IPS-18a (cell line): Measurements from ENCODE around the gene TKFC.

ENCODE experiments used
- H3K27ac ChIP-seq: one replicate; pipeline ENCODE4 v1.5.1; 2013; ENCODE audit warnings: low read length
- H3K27me3 ChIP-seq: one replicate; pipeline ENCODE4 v1.6.1; 2013; ENCODE audit warnings: mild to moderate bottlenecking, low read length; ENCODE audit not compliant: control insufficient read depth, insufficient read depth
- H3K36me3 ChIP-seq: one replicate; pipeline ENCODE4 v1.6.1; 2013; ENCODE audit warnings: low read depth, low read length; ENCODE audit not compliant: control insufficient read depth
- H3K4me1 ChIP-seq: one replicate; pipeline ENCODE4 v1.6.1; 2013; ENCODE audit warnings: low read depth, low read length; ENCODE audit not compliant: control insufficient read depth
- H3K4me3 ChIP-seq: one replicate; pipeline ENCODE4 v1.5.1; 2013; ENCODE audit warnings: low read length
- H3K9ac ChIP-seq: one replicate; pipeline ENCODE4 v1.6.1; 2013; ENCODE audit warnings: mild to moderate bottlenecking, low read length, moderate library complexity
- H3K9me3 ChIP-seq: one replicate; pipeline ENCODE4 v1.6.1; 2013; ENCODE audit warnings: low read depth, low read length; ENCODE audit not compliant: control insufficient read depth

The TKFC gene, protein sequence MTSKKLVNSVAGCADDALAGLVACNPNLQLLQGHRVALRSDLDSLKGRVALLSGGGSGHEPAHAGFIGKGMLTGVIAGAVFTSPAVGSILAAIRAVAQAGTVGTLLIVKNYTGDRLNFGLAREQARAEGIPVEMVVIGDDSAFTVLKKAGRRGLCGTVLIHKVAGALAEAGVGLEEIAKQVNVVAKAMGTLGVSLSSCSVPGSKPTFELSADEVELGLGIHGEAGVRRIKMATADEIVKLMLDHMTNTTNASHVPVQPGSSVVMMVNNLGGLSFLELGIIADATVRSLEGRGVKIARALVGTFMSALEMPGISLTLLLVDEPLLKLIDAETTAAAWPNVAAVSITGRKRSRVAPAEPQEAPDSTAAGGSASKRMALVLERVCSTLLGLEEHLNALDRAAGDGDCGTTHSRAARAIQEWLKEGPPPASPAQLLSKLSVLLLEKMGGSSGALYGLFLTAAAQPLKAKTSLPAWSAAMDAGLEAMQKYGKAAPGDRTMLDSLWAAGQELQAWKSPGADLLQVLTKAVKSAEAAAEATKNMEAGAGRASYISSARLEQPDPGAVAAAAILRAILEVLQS

GRCh38 chr11:61332797-61333549 lies at the start of gene TKFC, which contains the start of gene DDB1:
Gene TKFC, plus strand, starts transcription at chr11:61333228. Its CDS starts 1,501 bp downstream, at chr11:61334729.
Gene DDB1, minus strand, starts transcription at chr11:61333105. Its CDS starts 137 bp downstream, at chr11:61332968.
- H3K36me3 ChIP-seq, result peaks cover 22% of the 10 kb centered on the region
- peaks cover 12% of the 10 kb centered on the region for H3K4me1 ChIP-seq

GRCh38 chr11:61283613-61284012 lies 49.4 kb upstream of the TKFC start:
- Histone ChIP-seq H3K27me3 (peaks cover 18% of the 10 kb centered on the region), H3K9me3 (no peaks in the 10 kb centered on the region), H3K36me3 (peaks cover 2% of the 10 kb centered on the region), H3K27ac (no peak overlapping the region), H3K9ac (no peak overlapping the region), H3K4me1 (peaks cover 7% of the 10 kb centered on the region), H3K4me3 (no peak overlapping the region)

More at GRCh38 chr11:61332797-61333549, at the start of gene TKFC, which contains the start of gene DDB1:
- Histone ChIP-seq H3K9ac (peak within 1 kb of the TSS; percentile 94), H3K4me3 (peak within 1 kb of the TSS; percentile 79), H3K27ac (peak within 1 kb of the TSS; percentile 89), H3K27me3 (no peaks in the 10 kb centered on the region), H3K9me3 (no peaks in the 10 kb centered on the region)

GRCh38 chr11:61287338-61287977 lies 45.6 kb upstream of the TKFC start:
- Histone ChIP-seq H3K27me3 (peaks cover 4% of the 10 kb centered on the region), H3K4me3 (no peak overlapping the region), H3K27ac (no peak overlapping the region), H3K4me1 (no peaks in the 10 kb centered on the region), H3K9ac (no peak overlapping the region), H3K36me3 (peaks cover 2% of the 10 kb centered on the region), H3K9me3 (no peaks in the 10 kb centered on the region)

DNA sequence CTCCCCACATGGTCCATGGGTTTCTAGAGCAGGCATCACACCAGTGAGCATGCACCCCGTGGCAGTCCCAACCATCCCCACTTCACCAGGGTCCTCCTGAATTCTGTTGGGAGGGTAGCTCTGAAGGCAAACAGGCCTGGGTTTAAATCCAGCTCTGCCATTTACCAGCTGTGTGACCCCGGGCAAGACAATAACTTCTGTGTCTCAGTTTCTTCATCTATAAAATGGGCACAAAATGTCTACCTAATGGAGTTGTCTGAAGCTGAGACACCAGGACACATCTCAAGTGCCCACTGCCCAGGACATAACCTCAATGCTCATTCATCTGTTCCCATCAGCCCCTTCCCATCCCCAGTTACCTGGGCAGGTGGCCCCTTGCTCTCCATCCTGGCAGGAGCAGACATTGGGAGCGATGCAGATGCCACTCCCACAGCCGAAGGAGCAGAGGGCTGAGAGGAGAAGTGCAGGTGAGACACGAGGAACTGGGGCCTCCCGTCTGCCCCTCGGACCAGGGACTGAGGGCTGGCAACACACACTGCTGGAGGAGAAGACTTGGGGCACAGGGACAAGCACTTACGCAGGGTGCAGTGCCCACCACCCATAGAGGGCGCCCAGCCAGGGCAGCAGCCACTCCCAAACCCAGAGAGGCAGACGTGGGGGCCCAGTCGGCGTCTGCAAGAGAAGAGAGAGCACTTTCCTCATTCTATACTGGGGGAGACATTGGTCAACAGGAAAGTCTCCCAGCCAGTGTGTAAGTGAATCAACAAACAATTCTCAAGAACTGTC lies 41.9 kb upstream of the TKFC start:
- H3K9ac ChIP-seq, result no peak overlapping the region

DNA sequence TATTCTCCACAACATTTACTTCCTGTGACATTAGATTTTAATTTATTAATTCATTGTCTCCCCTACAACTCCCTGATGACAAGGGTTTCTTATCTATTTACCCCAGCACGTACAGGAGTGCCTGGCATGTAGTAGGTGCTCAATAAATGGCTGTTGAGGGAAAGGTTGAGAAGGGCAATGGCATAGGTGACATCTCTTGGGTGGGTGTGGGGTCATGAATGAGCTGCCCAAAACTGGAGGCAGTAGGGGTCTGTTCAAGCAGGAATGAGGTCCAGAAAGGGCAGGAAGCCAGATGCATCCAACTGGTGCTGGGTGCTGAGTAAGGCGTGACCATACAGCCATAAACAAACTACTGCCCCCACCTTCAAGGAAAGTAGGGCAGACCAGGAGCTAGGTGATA lies 40.7 kb upstream of the TKFC start:
- Histone ChIP-seq H3K27ac (no peak overlapping the region), H3K36me3 (no peaks in the 10 kb centered on the region), H3K4me1 (peaks cover 8% of the 10 kb centered on the region), H3K9ac (no peak overlapping the region), H3K9me3 (no peaks in the 10 kb centered on the region), H3K27me3 (peaks cover 27% of the 10 kb centered on the region), H3K4me3 (no peak overlapping the region)

More for the DNA sequence above, 41.9 kb upstream of the TKFC start:
- no peaks in the 10 kb centered on the region for H3K9me3 ChIP-seq
- H3K27me3 ChIP-seq, result peaks cover 27% of the 10 kb centered on the region
- peaks cover 8% of the 10 kb centered on the region for H3K4me1 ChIP-seq
- no peak overlapping the region for H3K27ac ChIP-seq
- peaks cover under 1% of the 10 kb centered on the region for H3K36me3 ChIP-seq
- no peak overlapping the region for H3K4me3 ChIP-seq

DNA sequence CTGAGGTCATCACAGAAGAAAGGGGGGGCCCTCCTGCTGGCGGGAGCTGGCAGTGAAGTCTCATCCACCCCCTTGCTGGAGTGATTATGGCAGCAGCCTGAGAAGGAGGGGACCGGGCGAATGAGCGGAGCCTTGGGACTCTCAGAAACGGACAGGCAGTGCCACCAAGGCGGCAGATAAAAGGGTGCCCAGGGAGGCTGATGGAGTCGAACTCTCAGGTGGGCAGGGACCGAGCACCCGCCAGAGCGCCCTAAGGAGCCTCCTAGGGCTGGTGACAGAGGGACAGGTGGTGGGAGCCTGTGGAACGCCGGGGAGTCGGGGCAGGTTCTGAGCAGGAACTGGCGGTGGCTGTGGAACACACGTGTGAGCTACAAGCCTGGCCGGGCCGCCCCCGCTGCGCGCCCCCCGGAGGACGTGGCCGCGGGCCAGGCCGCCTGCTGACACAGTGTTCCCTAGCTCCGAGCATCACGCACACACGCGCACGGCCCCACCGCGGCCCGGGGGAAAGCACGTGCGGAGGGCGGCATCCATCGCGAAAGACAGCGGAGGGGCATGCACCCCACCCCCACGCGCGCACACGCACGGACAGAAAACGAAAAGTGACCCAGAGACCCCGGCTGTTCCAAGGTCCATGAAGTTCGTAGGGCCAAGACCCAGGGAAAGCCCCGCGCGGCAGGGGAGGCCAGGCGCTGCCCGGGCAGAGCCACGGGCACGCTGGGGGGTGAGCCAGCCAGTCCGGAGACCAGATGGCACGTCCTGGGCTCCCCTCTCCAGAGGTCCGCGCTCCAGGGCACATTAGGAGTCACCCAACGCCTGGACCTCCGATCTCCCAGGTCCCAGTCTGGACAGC lies 38.9 kb upstream of the TKFC start:
- peak overlapping the region; percentile 69 for H3K4me3 ChIP-seq
- peak overlapping the region; percentile 64 for H3K9ac ChIP-seq
- H3K27ac ChIP-seq, result no peak overlapping the region

DNA sequence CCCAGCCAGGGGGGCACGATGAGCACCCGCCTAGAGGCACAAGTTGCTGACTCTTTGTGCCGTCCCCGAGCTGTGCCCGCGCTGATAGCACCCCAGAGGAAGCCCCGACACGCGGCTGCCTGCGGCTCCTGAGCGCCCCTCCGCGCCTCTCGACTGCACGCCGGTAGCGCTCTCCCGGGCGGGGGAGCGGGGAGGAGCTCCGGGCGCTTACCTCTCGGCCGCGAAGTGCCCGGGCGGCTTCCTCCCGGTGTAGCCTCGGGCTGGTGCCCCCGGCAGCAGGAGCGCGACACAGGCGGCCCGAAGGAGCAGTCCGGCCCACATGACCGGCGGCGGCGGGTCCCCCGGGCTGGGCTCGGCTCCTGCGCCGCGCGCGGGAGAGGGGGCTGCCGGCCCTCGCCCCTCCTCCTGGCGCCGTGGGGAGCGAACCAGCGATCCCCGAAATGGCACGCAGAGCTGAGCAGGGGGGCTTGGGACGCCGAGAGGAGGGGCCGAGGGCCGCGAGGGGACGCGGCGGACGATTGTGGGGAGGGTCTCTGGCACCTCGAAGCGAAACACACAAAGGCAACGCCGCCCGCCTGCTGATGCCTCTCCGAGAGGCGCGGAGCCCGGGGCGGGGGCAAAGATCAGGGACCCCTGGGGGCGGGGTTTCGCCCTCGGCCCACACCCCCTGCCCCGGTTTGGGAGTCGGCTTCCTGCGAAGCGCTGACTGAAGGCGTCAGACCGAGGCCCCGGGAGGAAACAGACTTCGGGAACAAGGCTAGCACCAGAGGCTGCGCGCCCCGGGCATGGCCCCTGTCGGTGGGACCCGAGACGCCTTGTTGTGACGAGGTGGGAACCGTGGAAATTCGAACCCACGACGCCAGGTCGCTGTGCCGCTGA lies 38.1 kb upstream of the TKFC start, which contains the start of gene VWCE:
VWCE (minus strand) TSS at position 600 of the 879 bp plus-strand sequence; CDS start at position 321, 279 bp downstream.
- peaks cover 21% of the 10 kb centered on the region for H3K36me3 ChIP-seq
- peak within 1 kb of the TSS; percentile 69 for H3K4me3 ChIP-seq
- H3K4me1 ChIP-seq, result peaks cover 8% of the 10 kb centered on the region
- no peak within 1 kb of the TSS for H3K27ac ChIP-seq
- H3K9me3 ChIP-seq, result no peaks in the 10 kb centered on the region
- peak within 1 kb of the TSS; percentile 64 for H3K9ac ChIP-seq
- peaks cover 27% of the 10 kb centered on the region for H3K27me3 ChIP-seq

More for the DNA sequence above, 38.9 kb upstream of the TKFC start:
- Histone ChIP-seq H3K4me1 (peaks cover 8% of the 10 kb centered on the region), H3K36me3 (peaks cover 12% of the 10 kb centered on the region), H3K9me3 (no peaks in the 10 kb centered on the region), H3K27me3 (peaks cover 27% of the 10 kb centered on the region)

DNA sequence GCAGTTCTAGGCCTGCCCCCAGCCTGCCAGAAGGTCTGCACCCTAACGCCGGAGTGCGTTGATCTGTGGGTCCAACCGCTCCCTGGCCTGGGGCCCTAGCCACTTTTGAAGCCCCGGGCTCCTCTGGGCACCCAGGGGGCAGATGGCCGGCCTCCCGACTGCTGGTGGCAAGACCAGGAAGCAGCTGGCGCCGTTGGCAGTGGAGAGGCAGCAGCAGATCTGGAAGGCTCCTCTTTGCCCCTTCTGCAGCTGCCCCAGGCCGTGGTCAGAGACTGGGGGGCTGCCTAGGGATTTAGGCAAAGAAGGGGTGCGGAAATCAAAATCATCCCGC lies 37.5 kb upstream of the TKFC start:
- Histone ChIP-seq H3K9ac (peak overlapping the region; percentile 64), H3K4me1 (peaks cover 8% of the 10 kb centered on the region), H3K36me3 (peaks cover 27% of the 10 kb centered on the region), H3K27me3 (peaks cover 27% of the 10 kb centered on the region), H3K9me3 (no peaks in the 10 kb centered on the region), H3K4me3 (peak overlapping the region; percentile 69), H3K27ac (no peak overlapping the region)

GRCh38 chr11:61297341-61297740 lies 35.7 kb upstream of the TKFC start:
- peaks cover 8% of the 10 kb centered on the region for H3K4me1 ChIP-seq
- H3K27me3 ChIP-seq, result peaks cover 27% of the 10 kb centered on the region
- H3K4me3 ChIP-seq, result no peak overlapping the region
- H3K9ac ChIP-seq, result no peak overlapping the region
- H3K36me3 ChIP-seq, result peaks cover 45% of the 10 kb centered on the region
- no peaks in the 10 kb centered on the region for H3K9me3 ChIP-seq
- no peak overlapping the region for H3K27ac ChIP-seq
